Fibroblast of skin of right biceps (primary cell): Measurements from ENCODE around the gene DLL1.

Source experiments
- DNase-seq: peaks from one replicate; pipeline ENCODE4 v3.0.0-alpha.2; 2013

The DLL1 gene

GRCh38 chr6:170294813-170295509 is 4.1 kb upstream of the DLL1 start:
- DNase-seq, result no peak

DNA sequence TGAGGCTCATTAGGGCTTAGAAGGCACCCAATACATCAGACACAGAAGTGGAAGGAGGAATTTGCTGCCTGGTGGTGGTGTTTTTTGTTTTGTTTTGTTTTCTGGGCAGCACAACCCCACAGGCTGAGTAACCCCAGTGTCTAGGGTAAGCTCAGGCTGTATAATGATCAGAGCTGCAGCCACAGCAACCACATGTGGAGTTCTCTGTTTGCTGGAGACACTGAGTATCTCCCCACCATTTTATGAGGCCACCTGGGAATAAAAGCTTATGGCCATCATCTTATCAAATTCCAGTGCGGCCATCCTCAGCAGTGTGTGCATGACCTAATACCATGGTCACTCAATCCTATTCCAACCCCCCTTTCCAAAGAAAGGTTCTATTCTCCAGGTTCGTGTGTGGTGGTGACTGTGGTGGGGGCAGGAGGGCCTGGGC is 3.4 kb upstream of the DLL1 start:
- DNase-seq, result no peak

- no peak for DNase-seq
Observed at GRCh38 chr6:170293341-170294231, 2.7 kb upstream of the DLL1 start.

GRCh38 chr6:170292407-170293158 is 1.7 kb upstream of the DLL1 start:
- DNase-seq, result no peak

- DNase-seq, result no peak
Observed at GRCh38 chr6:170292111-170292406, 1.2 kb upstream of the DLL1 start.

GRCh38 chr6:170291271-170292110 is 613 bp upstream of the DLL1 start:
- DNase-seq, result no peak

- no peak for DNase-seq
Observed at GRCh38 chr6:170289951-170290295, 955 bp downstream of the DLL1 start.

DNA sequence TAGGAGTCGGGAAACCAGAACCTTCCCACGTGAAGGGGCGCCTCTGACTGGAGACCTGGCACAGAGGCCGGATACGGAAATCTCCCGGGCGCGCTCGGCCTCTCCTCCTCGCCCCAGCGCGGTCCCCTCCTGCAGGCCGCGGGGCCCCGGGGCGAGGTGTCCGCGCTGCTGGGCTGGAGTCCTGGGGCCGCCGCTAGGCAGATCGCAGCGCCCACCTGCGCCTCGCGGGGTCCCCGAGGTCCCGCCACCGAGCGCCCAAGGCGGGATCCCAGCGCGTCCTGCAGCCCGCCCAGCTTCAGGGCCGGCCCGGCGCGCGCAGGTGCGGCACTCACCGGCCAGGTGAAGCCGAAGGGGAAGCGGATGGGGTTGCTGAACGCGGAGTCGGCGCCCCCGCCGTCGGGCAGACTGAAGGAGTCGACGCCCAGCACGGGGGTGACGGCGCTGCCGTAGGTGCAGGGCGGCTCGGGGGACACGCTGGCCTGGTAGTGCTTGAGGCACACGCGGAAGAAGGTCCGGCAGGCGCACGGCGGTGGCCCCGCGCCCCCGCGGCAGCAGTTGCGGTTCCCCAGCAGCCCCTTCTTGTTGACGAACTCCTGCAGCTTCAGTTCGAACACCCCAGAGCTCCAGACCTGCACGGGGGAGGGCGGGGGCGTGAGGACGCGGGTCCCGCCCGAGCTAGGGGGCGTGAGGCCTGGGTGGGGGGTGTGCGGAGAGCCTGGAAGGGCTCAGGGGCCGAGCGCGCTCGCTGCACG is 1.5 kb downstream of the DLL1 start:
- no peak for DNase-seq

DNA sequence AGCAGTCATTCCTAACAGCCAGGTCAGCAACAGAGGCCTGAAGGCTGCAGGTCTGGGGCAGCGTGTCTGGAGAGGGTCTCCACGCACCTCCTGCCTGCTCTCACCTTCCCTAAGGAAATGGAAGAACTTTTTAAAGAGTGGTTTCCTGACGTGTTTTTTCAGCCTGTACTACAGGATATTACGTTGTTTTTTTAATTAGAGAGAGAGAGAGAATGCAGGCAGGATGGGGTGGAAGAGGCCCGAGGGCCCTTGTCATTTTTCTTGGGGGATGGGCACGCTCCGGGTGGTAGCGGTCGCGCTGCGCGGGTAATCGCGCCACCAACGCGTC is 2.1 kb downstream of the DLL1 start:
- no peak for DNase-seq

DNA sequence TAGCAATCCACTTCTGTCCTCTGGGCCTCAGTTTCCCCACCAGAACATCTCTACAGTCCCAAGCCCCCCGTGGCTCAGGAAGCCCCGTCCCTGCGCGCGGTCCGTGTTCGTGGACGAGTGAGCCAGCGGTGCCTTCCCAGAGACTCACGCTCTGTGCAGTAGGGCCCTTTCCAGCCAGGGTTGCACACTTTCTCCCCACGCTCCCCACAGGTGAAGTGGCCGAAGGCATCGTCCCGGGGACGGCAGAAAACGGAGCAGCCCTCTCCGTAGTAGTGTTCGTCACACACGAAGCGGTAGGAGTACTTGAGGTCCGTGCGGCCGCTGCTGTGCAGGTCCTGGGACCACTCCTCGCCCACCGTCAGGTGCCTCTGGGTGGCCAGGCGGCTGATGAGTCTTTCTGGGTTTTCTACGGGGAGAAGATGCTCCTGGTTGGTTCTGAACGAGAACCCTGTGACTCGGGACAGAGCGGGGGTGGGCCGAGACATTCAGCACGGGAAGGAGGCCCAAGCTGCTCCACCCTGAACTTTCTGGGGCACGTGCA is 2.7 kb downstream of the DLL1 start:
- DNase-seq, result no peak

GRCh38 chr6:170287371-170287876 is 3.5 kb downstream of the DLL1 start:
- DNase-seq, result no peak

GRCh38 chr6:170286934-170287265 is 4.0 kb downstream of the DLL1 start:
- DNase-seq, result no peak

DNA sequence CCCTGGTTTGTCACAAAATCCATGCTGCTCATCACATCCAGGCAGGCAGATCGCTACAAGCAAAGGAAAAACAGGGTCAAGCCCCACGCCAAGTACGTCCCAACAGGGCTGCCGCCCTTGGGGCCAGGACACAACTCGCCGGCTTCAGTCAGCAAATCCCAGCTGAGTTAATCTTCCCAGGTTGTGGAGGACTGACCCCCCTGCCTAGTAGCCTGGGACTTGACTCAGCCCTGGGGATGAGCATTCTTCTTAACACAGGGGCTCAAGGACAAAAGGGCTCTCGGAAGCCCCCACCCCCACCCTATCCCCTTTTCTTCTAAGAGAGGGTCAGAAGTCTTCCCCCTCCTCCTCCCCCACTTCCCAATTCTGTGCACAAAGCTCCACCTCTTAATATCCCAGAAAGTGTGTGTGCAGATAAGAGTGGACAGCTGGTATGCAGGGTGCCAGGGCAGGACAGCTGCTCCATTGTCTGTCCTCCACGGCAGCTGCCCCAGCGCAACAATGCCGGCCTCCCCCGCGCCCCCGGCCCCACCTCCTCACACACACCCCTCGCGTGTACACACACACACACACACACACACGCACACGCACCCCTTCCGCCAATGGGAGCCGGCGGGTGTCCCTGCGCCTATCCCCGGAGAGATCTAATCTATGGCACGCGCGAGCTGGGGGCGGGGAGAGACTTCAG is 4.5 kb downstream of the DLL1 start:
- no peak for DNase-seq

GRCh38 chr6:170285482-170285881 is 5.4 kb downstream of the DLL1 start:
- DNase-seq, result no peak

DNA sequence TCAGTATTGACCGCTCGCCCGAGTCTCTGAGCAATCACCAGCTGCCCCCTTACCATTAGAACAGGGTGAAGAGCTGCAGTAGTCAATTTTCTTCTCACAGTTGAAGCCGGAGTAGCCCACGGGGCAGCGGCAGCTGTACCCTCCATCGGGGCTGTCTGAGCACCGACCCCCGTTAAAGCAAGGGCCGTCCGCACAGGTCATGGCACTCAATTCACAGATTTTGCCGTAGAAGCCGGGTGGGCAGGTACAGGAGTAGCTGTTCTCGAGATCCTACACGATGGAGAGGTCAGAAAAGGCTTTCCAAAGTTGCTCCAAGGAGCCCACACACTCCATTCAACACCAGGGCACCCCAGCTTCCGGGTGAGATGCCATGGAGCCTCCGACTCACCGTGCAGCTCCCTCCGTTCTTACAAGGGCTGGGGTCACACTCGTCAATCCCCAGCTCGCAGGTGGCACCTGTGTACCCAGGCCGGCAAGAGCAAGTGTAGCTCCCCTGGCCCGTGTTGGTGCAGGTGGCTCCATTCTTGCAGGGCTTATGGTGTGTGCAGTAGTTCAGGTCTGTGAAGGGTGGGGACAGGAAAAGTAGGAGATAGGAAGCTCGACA is 5.9 kb downstream of the DLL1 start:
- DNase-seq, result no peak

GRCh38 chr6:170284126-170284773 is 6.6 kb downstream of the DLL1 start:
- DNase-seq, result no peak

DNA sequence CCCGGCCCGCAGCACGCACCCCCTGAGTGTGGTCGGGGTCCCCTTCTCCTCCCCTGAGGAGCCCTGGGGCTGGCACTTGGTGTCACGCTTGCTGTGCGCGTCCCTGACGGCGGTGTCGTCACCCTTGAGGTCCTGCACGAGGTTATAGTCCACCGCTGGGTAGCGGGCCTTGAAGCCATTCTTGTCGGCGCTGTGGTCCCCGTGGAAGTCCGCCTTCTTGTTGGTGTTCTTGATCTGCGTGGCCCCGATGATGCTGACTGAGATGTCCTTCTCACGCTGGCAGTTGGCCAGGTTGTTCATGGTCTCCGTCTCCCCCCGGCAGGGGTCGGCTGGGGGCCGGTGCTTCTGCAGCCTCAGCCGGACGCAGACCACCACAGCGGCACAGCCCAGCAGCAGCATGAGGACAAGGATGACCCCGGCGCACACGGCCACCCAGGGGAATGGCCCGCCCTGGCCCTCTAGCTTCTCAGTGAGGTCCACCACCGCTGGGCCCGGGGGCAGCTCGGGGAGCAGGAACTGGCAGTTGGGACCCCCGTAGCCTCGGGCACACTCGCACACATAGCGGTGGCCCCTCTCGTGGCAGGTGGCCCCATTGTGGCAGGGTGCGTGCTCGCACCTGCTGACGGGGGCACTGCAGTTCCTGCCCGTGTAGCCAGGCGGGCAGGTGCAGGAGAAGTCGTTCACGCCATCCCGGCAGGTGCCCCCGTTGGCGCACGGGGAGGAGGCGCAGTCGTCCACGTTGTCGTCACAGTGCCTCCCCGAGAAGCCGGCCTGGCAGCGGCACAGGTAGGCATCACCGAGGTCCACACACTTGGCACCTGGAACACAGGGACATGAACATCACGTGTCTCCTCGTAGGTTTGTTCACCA is 7.4 kb downstream of the DLL1 start:
- no peak for DNase-seq

GRCh38 chr6:170282512-170283158 is 8.2 kb downstream of the DLL1 start:
- no peak for DNase-seq
